Endothelial cell (in vitro differentiated cells): ENCODE measurements around the gene SPPL2B. TPM values are rescaled to one million over a fixed set of nuclear protein-coding genes. Genes with fewer than 3 reads are reported as not detected.

Source experiments
- DNase-seq: peaks from one replicate; pipeline ENCODE4 v3.0.0; 2021; ENCODE audit warnings: low spot score
- H3K27ac Mint-ChIP-seq: one replicate; pipeline ENCODE4 v1.8.0; 2021; ENCODE audit warnings: mixed read lengths, inconsistent platforms; ENCODE audit not compliant: unreplicated experiment
- H3K27me3 Mint-ChIP-seq: one replicate; pipeline ENCODE4 v1.8.0; 2021; ENCODE audit warnings: mild to moderate bottlenecking, moderate library complexity, mixed read lengths, inconsistent platforms; ENCODE audit not compliant: unreplicated experiment
- H3K36me3 Mint-ChIP-seq: one replicate; pipeline ENCODE4 v1.8.0; 2021; ENCODE audit warnings: mild to moderate bottlenecking, low read depth, mixed read lengths, inconsistent platforms; ENCODE audit not compliant: unreplicated experiment
- H3K4me1 Mint-ChIP-seq: one replicate; pipeline ENCODE4 v1.8.0; 2021; ENCODE audit warnings: mild to moderate bottlenecking, mixed read lengths, inconsistent platforms; ENCODE audit not compliant: unreplicated experiment
- H3K4me3 Mint-ChIP-seq: one replicate; pipeline ENCODE4 v1.8.0; 2021; ENCODE audit warnings: mild to moderate bottlenecking, mixed read lengths, inconsistent platforms; ENCODE audit not compliant: unreplicated experiment
- H3K9me3 Mint-ChIP-seq: one replicate; pipeline ENCODE4 v1.8.0; 2021; ENCODE audit warnings: mixed read lengths, inconsistent platforms; ENCODE audit not compliant: unreplicated experiment
- CTCF ChIP-seq: fragments of 200-600 bp; sonication (generic); IDR thresholded peaks from one replicate; pipeline ENCODE4 v1.5.0; 2021; ENCODE audit warnings: antibody characterized with exemption; ENCODE audit not compliant: unreplicated experiment
- total RNA-seq: library from RNA; stranded (reverse); fragmentation: NEBNext Ultra II Directional; extraction: Animal tissue kit (Norgen Biotek cat#: 25700); gene quantifications from one replicate; pipeline ENCODE4 v1.2.1, GENCODE V29; 2021; ENCODE audit not compliant: unreplicated experiment

Gene SPPL2B
- total RNA-seq, 1 donor from 2014 or later: 75.2 TPM

- Mint-ChIP-seq H3K27ac (no peak overlapping the region), H3K27me3 (peaks cover 5% of the 10 kb centered on the region), H3K4me3 (no peak overlapping the region), H3K4me1 (peaks cover 3% of the 10 kb centered on the region), H3K9me3 (no peaks in the 10 kb centered on the region), H3K36me3 (peaks cover 7% of the 10 kb centered on the region)
- no peak for DNase-seq
- no peak for TF ChIP-seq CTCF
Observed at GRCh38 chr19:2312820-2313501, 15.5 kb upstream of the SPPL2B start.

GRCh38 chr19:2315121-2315817 is 13.2 kb upstream of the SPPL2B start:
- no peak overlapping the region for H3K27ac Mint-ChIP-seq
- no peaks in the 10 kb centered on the region for H3K9me3 Mint-ChIP-seq
- peaks cover 7% of the 10 kb centered on the region for H3K36me3 Mint-ChIP-seq
- H3K4me3 Mint-ChIP-seq: peak overlapping the region; percentile 19
- H3K4me1 Mint-ChIP-seq: peaks cover 7% of the 10 kb centered on the region
- H3K27me3 Mint-ChIP-seq: no peaks in the 10 kb centered on the region
- no peak for TF ChIP-seq CTCF
- no peak for DNase-seq

- H3K9me3 Mint-ChIP-seq: no peaks in the 10 kb centered on the region
- peaks cover 7% of the 10 kb centered on the region for H3K4me1 Mint-ChIP-seq
- peak; percentile 80 for DNase-seq
- H3K27ac Mint-ChIP-seq: no peak overlapping the region
- no peaks in the 10 kb centered on the region for H3K27me3 Mint-ChIP-seq
- TF ChIP-seq CTCF: no peak
- H3K36me3 Mint-ChIP-seq: peaks cover 7% of the 10 kb centered on the region
- no peak overlapping the region for H3K4me3 Mint-ChIP-seq
Observed at GRCh38 chr19:2315818-2316353, 12.6 kb upstream of the SPPL2B start.

GRCh38 chr19:2317300-2317699 is 11.2 kb upstream of the SPPL2B start:
- no peaks in the 10 kb centered on the region for H3K9me3 Mint-ChIP-seq

More at GRCh38 chr19:2317300-2317699, 11.2 kb upstream of the SPPL2B start:
- Mint-ChIP-seq H3K4me3 (no peak overlapping the region), H3K4me1 (peaks cover 7% of the 10 kb centered on the region), H3K27me3 (peaks cover 1% of the 10 kb centered on the region), H3K36me3 (peaks cover 7% of the 10 kb centered on the region), H3K27ac (no peak overlapping the region)
- no peak for DNase-seq
- TF ChIP-seq CTCF: no peak
